Activated T-cell treated with anti-CD3 and anti-CD28 coated beads, Interleukin-2, amount 50 U/mL, for 48 hours (primary cell): ENCODE data around the gene ZBTB22.

ENCODE experiments used
- DNase-seq, 2 experiments: peaks; one replicate each; pipeline ENCODE4 v3.0.0-alpha.2; 2020

ZBTB22 gene

GRCh38 chr6:33278810-33279209, 38.7 kb downstream of the ZBTB22 start:
- DNase-seq = no peak

DNA sequence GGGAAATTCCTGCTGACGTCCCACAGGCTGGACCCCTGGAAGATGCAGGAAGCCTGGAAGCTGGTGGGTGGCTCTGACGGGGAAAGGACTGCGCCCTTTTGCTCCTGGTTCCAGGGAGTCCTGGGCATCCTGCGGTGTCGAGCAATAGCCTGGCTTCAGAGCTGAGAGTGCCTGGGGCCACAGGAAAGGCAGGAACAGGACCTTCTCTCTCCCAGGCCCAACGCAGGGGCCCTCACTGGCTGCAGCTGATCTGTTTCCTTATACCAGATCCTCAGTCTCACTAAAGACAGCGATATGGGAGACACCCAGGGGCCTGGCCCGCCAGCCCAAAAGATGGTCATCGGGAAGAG, 39.2 kb downstream of the ZBTB22 start:
- no peak for DNase-seq

DNA sequence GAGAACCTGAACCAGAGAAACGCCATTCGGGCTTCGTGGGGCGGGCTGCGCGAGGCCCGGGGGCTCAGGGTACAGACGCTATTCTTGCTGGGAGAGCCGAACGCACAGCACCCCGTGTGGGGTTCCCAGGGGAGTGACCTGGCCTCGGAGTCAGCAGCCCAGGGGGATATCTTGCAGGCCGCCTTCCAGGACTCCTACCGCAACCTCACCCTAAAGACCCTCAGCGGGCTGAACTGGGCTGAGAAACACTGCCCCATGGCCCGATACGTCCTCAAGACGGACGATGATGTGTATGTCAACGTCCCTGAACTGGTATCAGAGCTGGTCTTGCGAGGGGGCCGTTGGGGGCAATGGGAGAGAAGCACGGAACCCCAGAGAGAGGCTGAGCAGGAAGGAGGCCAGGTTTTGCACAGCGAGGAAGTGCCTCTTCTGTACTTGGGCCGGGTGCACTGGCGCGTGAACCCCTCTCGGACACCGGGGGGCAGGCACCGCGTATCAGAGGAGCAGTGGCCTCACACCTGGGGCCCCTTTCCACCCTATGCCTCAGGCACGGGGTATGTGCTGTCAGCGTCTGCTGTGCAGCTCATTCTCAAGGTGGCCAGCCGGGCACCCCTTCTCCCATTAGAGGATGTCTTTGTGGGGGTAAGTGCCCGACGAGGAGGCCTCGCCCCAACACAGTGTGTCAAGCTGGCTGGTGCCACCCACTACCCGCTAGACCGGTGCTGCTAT, 39.7 kb downstream of the ZBTB22 start:
- DNase-seq = peak; percentile 60

DNA sequence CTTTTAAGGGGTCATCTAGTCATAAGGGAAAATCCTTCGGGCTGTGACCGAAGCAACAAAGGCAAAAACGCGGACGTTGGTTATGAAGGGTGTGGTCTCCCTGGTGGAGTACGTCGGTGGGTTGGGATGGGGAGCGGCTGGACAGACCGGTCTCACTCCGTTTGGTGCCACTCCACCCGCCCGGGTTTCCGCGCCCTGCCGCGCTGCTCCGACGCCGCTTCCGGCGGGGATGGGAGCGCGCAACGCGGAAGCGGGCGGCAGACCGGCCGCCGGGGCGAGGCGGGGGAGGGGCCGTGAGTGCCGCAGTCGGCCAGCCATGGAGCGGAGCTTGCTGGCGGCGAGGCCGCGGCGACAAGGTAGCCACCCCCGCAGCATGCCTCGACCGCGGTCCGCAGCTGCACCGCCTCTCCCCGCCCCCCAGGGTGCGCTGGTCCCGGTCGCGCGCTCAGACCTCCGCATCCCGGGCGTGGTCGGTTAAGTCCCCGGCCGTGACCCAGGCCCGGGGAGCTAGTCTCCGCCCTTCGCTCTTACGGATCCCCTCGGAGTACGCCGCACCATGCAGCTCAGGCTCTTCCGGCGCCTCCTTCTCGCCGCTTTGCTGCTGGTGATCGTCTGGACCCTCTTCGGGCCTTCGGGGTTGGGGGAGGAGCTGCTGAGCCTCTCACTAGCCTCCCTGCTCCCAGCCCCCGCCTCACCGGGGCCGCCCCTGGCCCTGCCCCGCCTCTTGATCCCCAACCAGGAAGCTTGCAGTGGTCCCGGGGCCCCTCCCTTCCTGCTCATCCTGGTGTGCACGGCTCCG, 40.5 kb downstream of the ZBTB22 start, which contains the start of gene B3GALT4:
Gene B3GALT4, plus strand, starts transcription at position 260 of the 799 bp plus-strand sequence. Its CDS starts 297 bp downstream, at position 557.
- peak; percentile 85 to 92 for DNase-seq

DNA sequence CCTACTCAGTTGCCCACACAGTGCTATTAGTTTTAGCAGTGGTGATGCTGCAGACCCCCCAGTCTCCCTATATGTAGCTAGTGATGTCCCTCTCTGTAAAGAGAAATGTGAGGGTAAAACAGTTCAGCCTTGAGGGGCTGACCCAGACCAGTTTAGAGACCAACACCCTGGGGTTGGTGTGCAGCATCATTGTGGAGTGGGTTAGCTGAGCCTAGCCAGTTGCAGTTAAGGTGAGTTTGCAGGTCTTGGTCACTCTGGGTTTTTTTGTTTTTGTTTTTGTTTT, 41.0 kb downstream of the ZBTB22 start:
- no peak for DNase-seq

- peak in 1 of 2 experiments; percentile 50 for DNase-seq
Observed at GRCh38 chr6:33275795-33276580, 41.6 kb downstream of the ZBTB22 start.

DNA sequence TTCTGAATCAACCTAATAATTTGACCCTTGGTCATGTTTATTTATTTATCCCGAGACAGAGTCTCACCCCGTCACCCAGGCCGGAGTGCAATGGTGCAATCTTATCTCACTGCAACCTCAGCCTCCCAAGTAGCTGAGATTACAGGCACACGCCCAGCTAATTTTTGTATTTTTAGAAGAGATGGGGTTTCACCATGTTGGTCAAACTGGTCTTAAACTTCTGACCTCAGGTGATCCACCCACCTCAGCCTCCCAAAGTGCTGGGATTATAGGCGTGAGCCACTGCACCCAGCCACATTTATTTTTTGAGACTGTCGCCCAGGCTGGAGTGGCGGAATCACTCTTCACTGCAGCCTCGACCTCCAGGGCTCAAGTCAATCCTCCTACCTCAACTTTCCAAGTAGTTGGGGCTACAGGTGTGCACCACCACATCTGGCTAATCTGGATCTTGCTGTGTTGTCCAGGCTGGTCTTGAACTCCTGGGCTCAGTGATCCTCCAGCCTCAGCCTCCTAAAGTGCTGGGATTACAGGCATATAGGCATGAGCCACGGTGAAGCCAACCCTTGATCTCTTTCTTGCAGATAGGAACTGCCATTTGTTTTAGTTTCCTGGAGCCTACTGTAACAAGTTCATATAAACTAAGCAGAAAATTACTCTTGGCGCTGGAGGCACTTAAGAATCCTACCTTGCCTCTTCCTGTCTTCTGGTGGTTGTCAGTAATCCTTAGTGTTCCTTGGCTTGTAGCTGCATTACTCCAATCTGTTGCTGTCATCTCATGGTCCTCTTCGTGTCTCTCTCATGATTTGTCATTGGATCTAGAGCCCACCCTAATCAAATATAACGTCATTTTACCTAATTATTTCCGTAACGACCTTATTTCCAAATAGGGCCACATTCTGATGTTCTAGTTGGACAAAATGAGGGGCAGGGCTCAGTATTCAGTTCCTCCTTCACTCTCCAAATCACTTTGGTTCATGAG, 43.3 kb downstream of the ZBTB22 start:
- peak in 1 of 2 experiments; percentile 41 for DNase-seq

GRCh38 chr6:33273129-33273923, 44.2 kb downstream of the ZBTB22 start:
- DNase-seq = no peak

DNA sequence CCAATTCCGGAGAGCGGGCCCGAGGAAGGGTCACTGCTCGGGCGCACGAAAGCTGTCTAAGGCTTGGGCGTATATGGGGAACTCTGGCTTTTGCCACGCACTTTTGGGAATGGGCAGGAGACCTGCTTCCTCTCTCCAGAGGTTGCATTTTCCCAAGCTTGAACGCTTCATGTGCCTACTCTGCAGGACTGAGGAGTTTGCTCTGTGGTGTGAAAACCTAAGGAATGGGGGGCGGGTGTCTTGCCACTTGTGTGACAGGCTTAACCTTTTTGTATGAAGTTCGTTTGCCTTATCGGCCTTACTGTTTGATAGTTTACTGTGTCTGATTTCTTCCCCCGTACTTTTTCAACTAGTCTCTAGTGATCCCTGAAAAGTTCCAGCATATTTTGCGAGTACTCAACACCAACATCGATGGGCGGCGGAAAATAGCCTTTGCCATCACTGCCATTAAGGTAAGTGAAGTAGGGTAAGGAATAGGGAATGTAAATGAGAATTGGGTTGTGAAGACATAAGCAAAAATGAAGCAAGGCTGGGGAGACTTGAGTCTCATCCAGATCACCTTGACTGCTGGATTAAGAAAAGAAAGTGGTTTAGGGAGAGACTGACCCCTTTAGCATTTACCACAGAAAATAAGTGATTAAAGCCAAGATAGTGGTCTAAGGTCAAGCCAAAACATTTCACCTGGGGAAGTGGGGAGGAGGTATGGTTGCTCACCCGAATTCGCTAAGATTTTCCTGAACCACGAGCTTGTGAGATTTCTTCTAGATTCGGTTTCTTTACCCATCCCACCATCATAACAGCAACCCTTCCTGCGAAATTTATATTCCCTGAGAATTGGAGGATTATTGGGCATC, 45.0 kb downstream of the ZBTB22 start:
- DNase-seq = no peak

DNA sequence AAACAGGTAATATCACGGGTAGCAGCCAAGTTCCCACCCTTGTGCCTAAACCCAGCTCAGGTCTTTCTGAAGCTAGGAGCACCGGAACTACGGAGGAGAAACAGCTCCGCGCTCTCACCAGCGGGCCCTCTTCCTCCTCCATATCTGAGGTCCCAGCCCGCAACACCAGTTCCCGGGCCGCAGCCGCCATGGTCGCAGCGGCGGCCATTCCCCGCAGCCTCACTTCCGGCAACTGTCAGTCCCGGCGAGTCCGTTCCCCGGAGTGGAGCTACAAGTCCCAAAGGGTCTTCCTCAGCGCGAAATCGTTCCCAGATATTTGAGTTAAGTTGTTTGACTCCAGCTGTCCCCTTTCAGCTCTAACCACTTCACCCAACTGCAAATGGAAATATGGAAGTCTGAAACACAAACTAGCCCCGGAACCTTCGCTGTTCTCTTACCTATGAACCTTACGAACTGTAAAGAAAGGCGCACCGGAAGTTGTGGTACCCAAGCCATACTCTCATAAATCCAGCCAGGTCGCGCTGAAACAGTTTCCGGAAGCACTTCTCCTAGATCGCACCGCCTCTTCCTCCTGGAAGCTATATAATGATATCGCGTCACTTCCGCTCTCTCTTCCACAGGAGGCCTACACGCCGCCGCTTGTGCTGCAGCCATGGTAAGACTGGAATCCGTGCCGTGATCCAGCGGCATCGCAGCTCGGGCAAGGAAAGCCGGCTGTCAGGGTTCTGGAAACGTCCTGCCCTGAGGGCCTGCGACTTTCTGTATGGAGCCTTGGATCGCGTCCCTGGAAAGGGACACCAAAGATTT, 45.9 kb downstream of the ZBTB22 start, which contains the start of the genes RPS18 and VPS52:
Gene RPS18, plus strand, starts transcription at position 608 of the 807 bp plus-strand sequence. Its CDS starts 45 bp downstream, at position 653.
Gene VPS52, minus strand, starts transcription at position 409 of the 807 bp plus-strand sequence. Its CDS starts 201 bp downstream, at position 208.
- DNase-seq = peak; percentile 92 to 93

DNA sequence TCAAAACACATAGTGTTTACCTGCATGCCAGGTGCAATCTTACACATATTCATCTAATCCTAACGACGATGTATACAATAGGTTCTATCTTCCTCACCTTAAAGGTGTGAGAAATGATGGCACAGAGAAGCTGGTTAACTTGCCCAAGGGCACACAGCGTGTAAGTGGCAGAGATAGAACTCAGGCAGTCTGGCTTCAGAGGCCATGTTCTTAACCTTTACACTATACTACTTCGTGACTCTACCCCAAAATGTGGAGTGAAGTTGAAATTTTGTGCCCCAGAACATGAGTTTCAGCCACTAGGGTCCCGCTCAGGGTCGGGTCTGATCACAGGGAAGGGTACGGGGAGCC, 46.5 kb downstream of the ZBTB22 start:
- DNase-seq = no peak
